ENCODE data around the gene MACC1. TPM values are rescaled to one million over a fixed set of nuclear protein-coding genes. Genes with fewer than 3 reads are reported as not detected.

The MACC1 gene
- total and polyA plus RNA-seq, 2 donors (not counting 1 experiment from before 2014, with no cell fraction given): 0.92 to 6.2 TPM

DNA sequence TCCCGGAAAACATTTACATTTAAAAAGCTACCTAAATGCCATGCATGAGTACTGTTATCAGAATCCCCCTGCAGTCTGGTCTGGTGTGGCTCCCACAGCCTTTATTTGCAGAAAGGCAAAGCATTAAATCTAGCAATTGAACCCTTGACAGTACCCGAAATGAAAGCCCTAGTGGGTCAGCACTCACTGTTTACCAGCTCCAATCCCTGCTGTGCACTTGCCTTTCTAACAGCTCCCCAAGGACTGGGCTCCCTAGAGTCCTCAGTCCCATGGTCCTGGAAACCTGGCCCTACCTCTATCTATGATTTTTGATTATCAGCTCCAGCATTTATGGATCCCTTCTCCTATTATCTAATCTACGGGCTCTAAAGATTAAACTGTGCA is 1.9 kb upstream of the MACC1 start:
- peak overlapping the region in 1 of 5 experiments; percentile 55 for H3K4me3 ChIP-seq (ENCODE audit: control extremely low read depth in 1 of 5, extremely low read depth in 1 of 5, insufficient read depth in 1 of 5, low read depth in 2 of 5, low read length in 4 of 5)
- Mint-ChIP-seq H3K27me3 (no peaks in the 10 kb centered on the region), H3K4me1 (peaks cover 64% of the 10 kb centered on the region), H3K4me3 (peak overlapping the region; percentile 85), H3K9me3 (ENCODE audit: insufficient read depth) (no peaks in the 10 kb centered on the region), H3K27ac (peak overlapping the region; percentile 94)
- TF ChIP-seq, protein P1, sequence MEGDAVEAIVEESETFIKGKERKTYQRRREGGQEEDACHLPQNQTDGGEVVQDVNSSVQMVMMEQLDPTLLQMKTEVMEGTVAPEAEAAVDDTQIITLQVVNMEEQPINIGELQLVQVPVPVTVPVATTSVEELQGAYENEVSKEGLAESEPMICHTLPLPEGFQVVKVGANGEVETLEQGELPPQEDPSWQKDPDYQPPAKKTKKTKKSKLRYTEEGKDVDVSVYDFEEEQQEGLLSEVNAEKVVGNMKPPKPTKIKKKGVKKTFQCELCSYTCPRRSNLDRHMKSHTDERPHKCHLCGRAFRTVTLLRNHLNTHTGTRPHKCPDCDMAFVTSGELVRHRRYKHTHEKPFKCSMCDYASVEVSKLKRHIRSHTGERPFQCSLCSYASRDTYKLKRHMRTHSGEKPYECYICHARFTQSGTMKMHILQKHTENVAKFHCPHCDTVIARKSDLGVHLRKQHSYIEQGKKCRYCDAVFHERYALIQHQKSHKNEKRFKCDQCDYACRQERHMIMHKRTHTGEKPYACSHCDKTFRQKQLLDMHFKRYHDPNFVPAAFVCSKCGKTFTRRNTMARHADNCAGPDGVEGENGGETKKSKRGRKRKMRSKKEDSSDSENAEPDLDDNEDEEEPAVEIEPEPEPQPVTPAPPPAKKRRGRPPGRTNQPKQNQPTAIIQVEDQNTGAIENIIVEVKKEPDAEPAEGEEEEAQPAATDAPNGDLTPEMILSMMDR (IDR thresholded peaks at IDR 0.05): no peak
- TF ChIP-seq EZH2 (IDR thresholded peaks at IDR 0.05; ENCODE audit: borderline replicate concordance, insufficient read depth, low read depth, low read length, poor library complexity, severe bottlenecking): no peak
- H3K4me2 ChIP-seq (replicated peaks; ENCODE audit: low read depth, low read length, poor library complexity, severe bottlenecking): peak overlapping the region; percentile 83
- peak overlapping the region; percentile 88 for H3K27ac ChIP-seq (ENCODE audit: low read length in 2 of 2)
- no peaks in the 10 kb centered on the region for H3K9me3 ChIP-seq (ENCODE audit: control extremely low read depth in 1 of 3, control insufficient read depth in 2 of 3, insufficient read depth in 1 of 3, low read length in 2 of 3)
- ATAC-seq (ENCODE audit: low read depth) (no peak), DNase-seq (no peak)
- WGBS (ENCODE audit: insufficient coverage): 96% methylated on average over 3 of the region's 3 CpGs
- peaks cover 45 to 53% of the 10 kb centered on the region in 2 donors for H3K4me1 ChIP-seq (ENCODE audit: control insufficient read depth in 2 of 2, insufficient read depth in 2 of 2, low read length in 2 of 2)
- CTCF ChIA-PET: interaction anchor here (0.8 to 5.9 kb wide), 17 partner anchors 8 to 510 kb away, joined by 3 to 31 read pairs (median 4); partner anchors contain the start of genes ITGB8 and POLR1F
- H3K27me3 ChIP-seq (replicated peaks in 1 of 4; ENCODE audit: control extremely low read depth in 1 of 4, control insufficient read depth in 3 of 4, insufficient read depth in 4 of 4, low read length in 3 of 4): no peaks in the 10 kb centered on the region
- POLR2A ChIA-PET: interaction anchor here (1.1 kb wide), 1 partner anchor 105 kb away, joined by 3 read pairs; no protein-coding TSS in a partner anchor
- no peak overlapping the region for H2AFZ ChIP-seq (ENCODE audit: insufficient read depth, low read depth, low read length, poor library complexity, severe bottlenecking)
- H4K20me1 ChIP-seq (ENCODE audit: control insufficient read depth, insufficient read depth, low read length, poor library complexity, severe bottlenecking): no peaks in the 10 kb centered on the region
- H3K79me2 ChIP-seq (ENCODE audit: control insufficient read depth, insufficient read depth, low read length): peaks cover 22% of the 10 kb centered on the region
- peak overlapping the region; percentile 54 for H3K9ac ChIP-seq (ENCODE audit: low read length)
- no peaks in the 10 kb centered on the region for H3K36me3 ChIP-seq (replicated peaks in 1 of 2; ENCODE audit: control extremely low read depth in 1 of 2, control insufficient read depth in 1 of 2, extremely low read depth in 1 of 2, insufficient read depth in 2 of 2, low read length in 1 of 2)
- intact Hi-C loops (cut with micrococcal nuclease): loop anchor here (5.0 to 10.0 kb wide), 3 partner anchors 204 to 1208 kb away; partner anchors contain the start of gene SP4

DNA sequence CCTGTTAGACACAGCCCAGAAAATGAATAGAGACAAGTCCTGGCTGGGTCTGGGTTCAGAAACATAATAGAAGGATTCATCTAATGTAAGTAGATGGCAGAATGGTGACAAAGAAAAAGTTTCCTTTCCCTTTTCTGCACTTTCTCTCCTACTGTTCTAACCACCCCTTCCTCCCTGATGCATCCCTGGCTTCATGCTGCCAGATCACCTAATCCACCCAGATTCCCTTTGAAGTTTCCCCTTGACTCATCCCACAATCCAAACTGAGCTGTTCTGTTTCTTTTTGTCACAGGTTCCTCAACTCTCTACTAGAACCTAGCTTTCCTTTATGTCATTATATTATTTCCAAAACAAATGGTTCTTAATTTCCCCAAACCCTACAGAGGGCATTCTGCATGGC is 1.1 kb upstream of the MACC1 start:
- peak overlapping the region; percentile 94 for H3K27ac Mint-ChIP-seq
- ChIA-PET POLR2A (no interaction called here), CTCF (interaction anchor here (0.6 to 5.9 kb wide), 9 partner anchors 23 to 1727 kb away, joined by 3 to 31 read pairs (median 5); partner anchors contain the start of gene CDCA7L)
- intact Hi-C loops (cut with micrococcal nuclease): loop anchor here (5.0 to 10.0 kb wide), 3 partner anchors 203 to 1209 kb away; partner anchors contain the start of gene SP4
- H3K4me3 ChIP-seq (ENCODE audit: control extremely low read depth in 1 of 5, extremely low read depth in 1 of 5, insufficient read depth in 1 of 5, low read depth in 2 of 5, low read length in 4 of 5): no peak overlapping the region
- no peaks in the 10 kb centered on the region for H3K9me3 ChIP-seq (ENCODE audit: control extremely low read depth in 1 of 3, control insufficient read depth in 2 of 3, insufficient read depth in 1 of 3, low read length in 2 of 3)
- no peaks in the 10 kb centered on the region for H3K27me3 ChIP-seq (replicated peaks in 1 of 4; ENCODE audit: control extremely low read depth in 1 of 4, control insufficient read depth in 3 of 4, insufficient read depth in 4 of 4, low read length in 3 of 4)
- H3K4me3 Mint-ChIP-seq: peak overlapping the region; percentile 85
- H3K4me2 ChIP-seq (replicated peaks; ENCODE audit: low read depth, low read length, poor library complexity, severe bottlenecking): peak overlapping the region; percentile 83
- no peak overlapping the region for H2AFZ ChIP-seq (ENCODE audit: insufficient read depth, low read depth, low read length, poor library complexity, severe bottlenecking)
- H3K36me3 ChIP-seq (replicated peaks in 1 of 2; ENCODE audit: control extremely low read depth in 1 of 2, control insufficient read depth in 1 of 2, extremely low read depth in 1 of 2, insufficient read depth in 2 of 2, low read length in 1 of 2): no peaks in the 10 kb centered on the region
- H3K4me1 Mint-ChIP-seq: peaks cover 65% of the 10 kb centered on the region
- no peak overlapping the region for H3K9ac ChIP-seq (ENCODE audit: low read length)
- H3K4me1 ChIP-seq (ENCODE audit: control insufficient read depth in 2 of 2, insufficient read depth in 2 of 2, low read length in 2 of 2): peaks cover 45 to 53% of the 10 kb centered on the region in 2 donors
- H3K27ac ChIP-seq (ENCODE audit: low read length in 2 of 2): peak overlapping the region; percentile 18 to 88
- no peak for DNase-seq
- no peaks in the 10 kb centered on the region for H3K27me3 Mint-ChIP-seq
- H4K20me1 ChIP-seq (ENCODE audit: control insufficient read depth, insufficient read depth, low read length, poor library complexity, severe bottlenecking): no peaks in the 10 kb centered on the region
- H3K9me3 Mint-ChIP-seq (ENCODE audit: insufficient read depth): no peaks in the 10 kb centered on the region
- ATAC-seq (ENCODE audit: low read depth): no peak
- TF ChIP-seq, protein P1 (IDR thresholded peaks at IDR 0.05): no peak
- TF ChIP-seq EZH2 (IDR thresholded peaks at IDR 0.05; ENCODE audit: borderline replicate concordance, insufficient read depth, low read depth, low read length, poor library complexity, severe bottlenecking): no peak
- peaks cover 24% of the 10 kb centered on the region for H3K79me2 ChIP-seq (ENCODE audit: control insufficient read depth, insufficient read depth, low read length)
